ENCODE results near the gene MYO16. TPM values are rescaled to one million over a fixed set of nuclear protein-coding genes. Genes with fewer than 3 reads are reported as not detected.

Gene MYO16
- total RNA-seq, 1 donor from 2014 or later, result not detected

GRCh38 chr13:109146912-109147647, 517.7 kb downstream of the MYO16 start:
- peaks cover 12% of the 10 kb centered on the region for H3K27me3 Mint-ChIP-seq (ENCODE audit: insufficient read depth)
- intact Hi-C loops (cut with micrococcal nuclease), result loop anchor here (10.0 kb wide), 1 partner anchor 968 kb away; no protein-coding TSS in a partner anchor

GRCh38 chr13:109148243-109148642, 518.8 kb downstream of the MYO16 start:
- intact Hi-C loops (cut with micrococcal nuclease), result loop anchor here (10.0 kb wide), 1 partner anchor 967 kb away; no protein-coding TSS in a partner anchor
- Mint-ChIP-seq H3K9me3 (no peaks in the 10 kb centered on the region), H3K4me1 (ENCODE audit: low read depth) (no peaks in the 10 kb centered on the region), H3K4me3 (no peak overlapping the region), H3K27me3 (ENCODE audit: insufficient read depth) (peaks cover 9% of the 10 kb centered on the region), H3K27ac (no peak overlapping the region), H3K36me3 (ENCODE audit: low read depth) (no peaks in the 10 kb centered on the region)
- no peak for DNase-seq (ENCODE audit: low spot score)

More at GRCh38 chr13:109146912-109147647, 517.7 kb downstream of the MYO16 start:
- Mint-ChIP-seq H3K36me3 (ENCODE audit: low read depth) (no peaks in the 10 kb centered on the region), H3K9me3 (no peaks in the 10 kb centered on the region), H3K4me1 (ENCODE audit: low read depth) (no peaks in the 10 kb centered on the region), H3K27ac (no peak overlapping the region), H3K4me3 (no peak overlapping the region)
- no peak for DNase-seq (ENCODE audit: low spot score)

GRCh38 chr13:109150696-109151095, 521.3 kb downstream of the MYO16 start:
- no peak for DNase-seq (ENCODE audit: low spot score)
- Mint-ChIP-seq H3K27me3 (ENCODE audit: insufficient read depth) (peaks cover 14% of the 10 kb centered on the region), H3K4me3 (no peak overlapping the region)

GRCh38 chr13:109151255-109151654, 521.8 kb downstream of the MYO16 start:
- Mint-ChIP-seq H3K9me3 (no peaks in the 10 kb centered on the region), H3K4me3 (no peak overlapping the region), H3K36me3 (ENCODE audit: low read depth) (no peaks in the 10 kb centered on the region), H3K27me3 (ENCODE audit: insufficient read depth) (peaks cover 14% of the 10 kb centered on the region), H3K4me1 (ENCODE audit: low read depth) (no peaks in the 10 kb centered on the region), H3K27ac (no peak overlapping the region)
- intact Hi-C loops (cut with micrococcal nuclease), result no loop called here
- DNase-seq (ENCODE audit: low spot score), result no peak

More at GRCh38 chr13:109150696-109151095, 521.3 kb downstream of the MYO16 start:
- Mint-ChIP-seq H3K36me3 (ENCODE audit: low read depth) (no peaks in the 10 kb centered on the region), H3K4me1 (ENCODE audit: low read depth) (no peaks in the 10 kb centered on the region), H3K9me3 (no peaks in the 10 kb centered on the region), H3K27ac (no peak overlapping the region)
- intact Hi-C loops (cut with micrococcal nuclease), result no loop called here

- no peak for DNase-seq (ENCODE audit: low spot score)
- Mint-ChIP-seq H3K27ac (no peak overlapping the region), H3K36me3 (ENCODE audit: low read depth) (no peaks in the 10 kb centered on the region), H3K27me3 (ENCODE audit: insufficient read depth) (peaks cover 14% of the 10 kb centered on the region), H3K9me3 (no peaks in the 10 kb centered on the region), H3K4me3 (no peak overlapping the region), H3K4me1 (ENCODE audit: low read depth) (no peaks in the 10 kb centered on the region)
- intact Hi-C loops (cut with micrococcal nuclease), result no loop called here
Measured at GRCh38 chr13:109151696-109152095, 522.3 kb downstream of the MYO16 start.

- intact Hi-C loops (cut with micrococcal nuclease), result no loop called here
Measured at GRCh38 chr13:109152311-109152820, 523.0 kb downstream of the MYO16 start.

GRCh38 chr13:109152941-109153340, 523.5 kb downstream of the MYO16 start:
- Mint-ChIP-seq H3K27ac (no peak overlapping the region), H3K9me3 (no peaks in the 10 kb centered on the region), H3K4me3 (no peak overlapping the region), H3K36me3 (ENCODE audit: low read depth) (no peaks in the 10 kb centered on the region), H3K4me1 (ENCODE audit: low read depth) (no peaks in the 10 kb centered on the region), H3K27me3 (ENCODE audit: insufficient read depth) (peaks cover 20% of the 10 kb centered on the region)
- intact Hi-C loops (cut with micrococcal nuclease), result no loop called here
- DNase-seq (ENCODE audit: low spot score), result no peak

More at GRCh38 chr13:109152311-109152820, 523.0 kb downstream of the MYO16 start:
- Mint-ChIP-seq H3K4me3 (no peak overlapping the region), H3K27me3 (ENCODE audit: insufficient read depth) (peaks cover 17% of the 10 kb centered on the region), H3K36me3 (ENCODE audit: low read depth) (no peaks in the 10 kb centered on the region), H3K27ac (no peak overlapping the region), H3K4me1 (ENCODE audit: low read depth) (no peaks in the 10 kb centered on the region), H3K9me3 (no peaks in the 10 kb centered on the region)
- DNase-seq (ENCODE audit: low spot score), result no peak

GRCh38 chr13:109154146-109154545, 524.7 kb downstream of the MYO16 start:
- no peaks in the 10 kb centered on the region for H3K4me1 Mint-ChIP-seq (ENCODE audit: low read depth)
- no peaks in the 10 kb centered on the region for H3K36me3 Mint-ChIP-seq (ENCODE audit: low read depth)
- no peak overlapping the region for H3K27ac Mint-ChIP-seq
- H3K27me3 Mint-ChIP-seq (ENCODE audit: insufficient read depth), result peaks cover 22% of the 10 kb centered on the region
- H3K4me3 Mint-ChIP-seq, result no peak overlapping the region
- intact Hi-C loops (cut with micrococcal nuclease), result no loop called here
- no peak for DNase-seq (ENCODE audit: low spot score)
- H3K9me3 Mint-ChIP-seq, result no peaks in the 10 kb centered on the region

GRCh38 chr13:109154546-109154945, 525.1 kb downstream of the MYO16 start:
- no peaks in the 10 kb centered on the region for H3K4me1 Mint-ChIP-seq (ENCODE audit: low read depth)
- no peak overlapping the region for H3K4me3 Mint-ChIP-seq
- no peak for DNase-seq (ENCODE audit: low spot score)
- intact Hi-C loops (cut with micrococcal nuclease), result no loop called here
- H3K9me3 Mint-ChIP-seq, result no peaks in the 10 kb centered on the region
- H3K27me3 Mint-ChIP-seq (ENCODE audit: insufficient read depth), result peaks cover 22% of the 10 kb centered on the region
- H3K27ac Mint-ChIP-seq, result no peak overlapping the region
- H3K36me3 Mint-ChIP-seq (ENCODE audit: low read depth), result no peaks in the 10 kb centered on the region

- intact Hi-C loops (cut with micrococcal nuclease), result no loop called here
- Mint-ChIP-seq H3K27ac (no peak overlapping the region), H3K27me3 (ENCODE audit: insufficient read depth) (peaks cover 22% of the 10 kb centered on the region), H3K9me3 (no peaks in the 10 kb centered on the region), H3K36me3 (ENCODE audit: low read depth) (no peaks in the 10 kb centered on the region), H3K4me1 (ENCODE audit: low read depth) (no peaks in the 10 kb centered on the region), H3K4me3 (no peak overlapping the region)
- no peak for DNase-seq (ENCODE audit: low spot score)
Measured at GRCh38 chr13:109154966-109155761, 525.8 kb downstream of the MYO16 start.

GRCh38 chr13:109156181-109156935, 526.9 kb downstream of the MYO16 start:
- intact Hi-C loops (cut with micrococcal nuclease), result no loop called here
- no peak overlapping the region for H3K4me3 Mint-ChIP-seq
- no peak overlapping the region for H3K27ac Mint-ChIP-seq
- no peaks in the 10 kb centered on the region for H3K9me3 Mint-ChIP-seq
- H3K4me1 Mint-ChIP-seq (ENCODE audit: low read depth), result peaks cover 9% of the 10 kb centered on the region
- DNase-seq (ENCODE audit: low spot score), result no peak
- H3K36me3 Mint-ChIP-seq (ENCODE audit: low read depth), result no peaks in the 10 kb centered on the region
- peaks cover 19% of the 10 kb centered on the region for H3K27me3 Mint-ChIP-seq (ENCODE audit: insufficient read depth)

- no peak for DNase-seq (ENCODE audit: low spot score)
- intact Hi-C loops (cut with micrococcal nuclease), result no loop called here
Measured at GRCh38 chr13:109157275-109157674, 527.9 kb downstream of the MYO16 start.

More at GRCh38 chr13:109157275-109157674, 527.9 kb downstream of the MYO16 start:
- Mint-ChIP-seq H3K4me1 (ENCODE audit: low read depth) (peaks cover 16% of the 10 kb centered on the region), H3K9me3 (no peaks in the 10 kb centered on the region), H3K27me3 (ENCODE audit: insufficient read depth) (peaks cover 19% of the 10 kb centered on the region), H3K36me3 (ENCODE audit: low read depth) (no peaks in the 10 kb centered on the region), H3K27ac (no peak overlapping the region), H3K4me3 (no peak overlapping the region)

All from activated T-helper 1 cell treated with anti-CD3 and anti-CD28 coated beads, Interleukin-12 subunit alpha, Interleukin-12 subunit beta, Interleukin-2, Interleukin-4 antibody, amounts not matched to agents 30 ng/mL and 10 ng/mL and 1 ng/mL, durations not matched to agents 14 hours and 24 hours and 36 hours (primary cell).